Measurements from ENCODE around the gene SIRPD. TPM values are rescaled to one million over a fixed set of nuclear protein-coding genes. Genes with fewer than 3 reads are reported as not detected.

SIRPD gene
- polyA plus RNA-seq, 1 donor from 2014 or later: not detected

GRCh38 chr20:1490643-1491195, 66.8 kb downstream of the SIRPD start:
- Histone ChIP-seq H3K36me3 (ENCODE audit: insufficient read depth, low read length) (no peaks in the 10 kb centered on the region), H3K4me2 (ENCODE audit: low read length) (no peak overlapping the region), H3K9me3 (ENCODE audit: low read length) (no peaks in the 10 kb centered on the region), H3K9me2 (ENCODE audit: insufficient read depth, low read length) (no peaks in the 10 kb centered on the region), H3F3A (ENCODE audit: insufficient read depth, low read length, poor library complexity, severe bottlenecking) (no peaks in the 10 kb centered on the region), H2AFZ (ENCODE audit: low read depth, low read length) (no peak overlapping the region), H3K27me3 (ENCODE audit: insufficient read depth, low read depth, low read length) (no peaks in the 10 kb centered on the region), H3K79me2 (replicated peaks; ENCODE audit: insufficient read depth, low read length) (no peaks in the 10 kb centered on the region), H3K4me3 (ENCODE audit: low read length) (no peak overlapping the region), H4K20me1 (ENCODE audit: insufficient read depth) (no peaks in the 10 kb centered on the region), H3K27ac (ENCODE audit: low read length) (no peak overlapping the region), H3K9ac (ENCODE audit: low read length) (no peak overlapping the region)
- no peak for TF ChIP-seq POLR2AphosphoS5 (IDR thresholded peaks at IDR 0.05)
- TF ChIP-seq MXI1 (conservative IDR thresholded peaks at IDR 0.05; ENCODE audit: poor library complexity, severe bottlenecking): no peak

- H3K79me2 ChIP-seq (replicated peaks; ENCODE audit: insufficient read depth, low read length): no peaks in the 10 kb centered on the region
- no peak overlapping the region for H3K27ac ChIP-seq (ENCODE audit: low read length)
- H3K9ac ChIP-seq (ENCODE audit: low read length): no peak overlapping the region
- H4K20me1 ChIP-seq (ENCODE audit: insufficient read depth): no peaks in the 10 kb centered on the region
- no peak overlapping the region for H3K4me2 ChIP-seq (ENCODE audit: low read length)
- H3K9me3 ChIP-seq (ENCODE audit: low read length): no peaks in the 10 kb centered on the region
- no peak overlapping the region for H3K4me3 ChIP-seq (ENCODE audit: low read length)
- H3F3A ChIP-seq (ENCODE audit: insufficient read depth, low read length, poor library complexity, severe bottlenecking): no peaks in the 10 kb centered on the region
- no peak overlapping the region for H2AFZ ChIP-seq (ENCODE audit: low read depth, low read length)
- H3K9me2 ChIP-seq (ENCODE audit: insufficient read depth, low read length): no peaks in the 10 kb centered on the region
- TF ChIP-seq REST (IDR thresholded peaks at IDR 0.05; ENCODE audit: borderline replicate concordance): no peak
- TF ChIP-seq TAF1 (IDR thresholded peaks at IDR 0.05; ENCODE audit: low read depth): no peak
- TF ChIP-seq RAD21 (conservative IDR thresholded peaks at IDR 0.05): no peak
- H3K27me3 ChIP-seq (ENCODE audit: insufficient read depth, low read depth, low read length): no peaks in the 10 kb centered on the region
- no peaks in the 10 kb centered on the region for H3K36me3 ChIP-seq (ENCODE audit: insufficient read depth, low read length)
These were observed 67.6 kb downstream of the SIRPD start for GRCh38 chr20:1489764-1490436.

GRCh38 chr20:1489325-1489724, 68.2 kb downstream of the SIRPD start:
- H3K79me2 ChIP-seq (replicated peaks; ENCODE audit: insufficient read depth, low read length): no peaks in the 10 kb centered on the region
- no peaks in the 10 kb centered on the region for H3K9me2 ChIP-seq (ENCODE audit: insufficient read depth, low read length)
- H3K9ac ChIP-seq (ENCODE audit: low read length): no peak overlapping the region
- no peak overlapping the region for H3K4me3 ChIP-seq (ENCODE audit: low read length)
- no peaks in the 10 kb centered on the region for H4K20me1 ChIP-seq (ENCODE audit: insufficient read depth)
- H3K36me3 ChIP-seq (ENCODE audit: insufficient read depth, low read length): no peaks in the 10 kb centered on the region
- no peak overlapping the region for H3K27ac ChIP-seq (ENCODE audit: low read length)
- H3F3A ChIP-seq (ENCODE audit: insufficient read depth, low read length, poor library complexity, severe bottlenecking): no peaks in the 10 kb centered on the region
- TF ChIP-seq EP300 (conservative IDR thresholded peaks at IDR 0.05; ENCODE audit: poor library complexity, severe bottlenecking) (no peak), TAF1 (IDR thresholded peaks at IDR 0.05; ENCODE audit: low read depth) (no peak), EZH2 (IDR thresholded peaks at IDR 0.05; ENCODE audit: borderline replicate concordance, insufficient read depth, low read length, poor library complexity, severe bottlenecking) (no peak), MXI1 (conservative IDR thresholded peaks at IDR 0.05; ENCODE audit: poor library complexity, severe bottlenecking) (no peak), RAD21 (conservative IDR thresholded peaks at IDR 0.05) (no peak), REST (IDR thresholded peaks at IDR 0.05; ENCODE audit: borderline replicate concordance) (no peak), CTCF (IDR thresholded peaks at IDR 0.05; ENCODE audit: poor library complexity, severe bottlenecking) (no peak), POLR2AphosphoS5 (IDR thresholded peaks at IDR 0.05) (no peak), SMC3 (conservative IDR thresholded peaks at IDR 0.05; ENCODE audit: poor library complexity) (no peak)
- no peak overlapping the region for H3K4me2 ChIP-seq (ENCODE audit: low read length)
- no peak overlapping the region for H2AFZ ChIP-seq (ENCODE audit: low read depth, low read length)
- no peaks in the 10 kb centered on the region for H3K9me3 ChIP-seq (ENCODE audit: low read length)
- H3K27me3 ChIP-seq (ENCODE audit: insufficient read depth, low read depth, low read length): no peaks in the 10 kb centered on the region

Data from neural cell (in vitro differentiated cells).